ENCODE results near the gene SLC36A4.
"Not testable (repeated sequence)": the region's sequence is repeated elsewhere in the genome, so short reads cannot be mapped to it uniquely, and the experiment has no call there.

Gene SLC36A4

GRCh38 chr11:93194673-93195291 is 3.0 kb downstream of the SLC36A4 start:
- DNase-seq (ENCODE audit: low spot score), result no peak

- DNase-seq (ENCODE audit: low spot score), result no peak
Observed at GRCh38 chr11:93193731-93194130, 4.1 kb downstream of the SLC36A4 start.

DNA sequence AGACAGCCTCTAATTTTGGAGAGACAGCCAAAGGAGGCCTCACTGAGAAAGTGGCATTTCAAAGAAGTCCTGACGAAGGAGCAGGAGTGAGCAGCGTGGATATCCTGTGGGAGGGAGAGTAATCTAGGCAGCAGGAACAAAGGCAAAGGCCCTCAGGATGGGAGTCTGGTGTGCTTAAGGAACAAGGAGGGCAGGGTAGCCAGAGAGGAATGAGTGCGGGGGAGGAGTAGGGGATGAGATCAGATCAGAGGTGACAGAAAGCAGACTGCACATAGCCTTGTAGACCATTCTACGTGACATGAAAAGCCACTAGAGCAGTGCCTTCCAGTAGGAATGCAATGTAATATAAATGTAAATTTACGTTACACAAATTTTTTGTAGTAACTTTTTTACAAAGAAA is 5.6 kb downstream of the SLC36A4 start:
- no peak for DNase-seq (ENCODE audit: low spot score)

- DNase-seq (ENCODE audit: low spot score), result no peak
Observed at GRCh38 chr11:93189462-93189861, 8.3 kb downstream of the SLC36A4 start.

- DNase-seq (ENCODE audit: low spot score), result no peak
Observed at GRCh38 chr11:93188726-93189125, 9.1 kb downstream of the SLC36A4 start.

DNA sequence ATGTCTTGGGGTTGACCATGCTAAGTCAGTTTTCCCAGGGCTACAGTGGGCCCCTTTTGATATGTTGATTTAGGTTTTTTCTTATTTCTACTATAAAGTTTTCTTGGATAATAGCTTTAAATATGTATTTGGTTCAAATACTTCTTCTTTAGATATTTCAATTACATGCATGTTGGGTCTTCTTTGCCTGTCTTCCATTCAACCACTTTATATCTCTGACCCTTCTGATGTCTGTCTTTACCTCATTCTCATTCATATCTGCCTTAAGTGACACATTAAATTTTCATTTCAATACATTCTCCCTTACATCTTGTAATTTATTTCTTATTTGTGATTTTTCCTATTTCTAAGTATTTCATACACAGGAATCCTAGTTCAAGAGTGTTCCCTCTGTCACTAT is 10.5 kb downstream of the SLC36A4 start:
- DNase-seq (ENCODE audit: low spot score), result no peak

DNA sequence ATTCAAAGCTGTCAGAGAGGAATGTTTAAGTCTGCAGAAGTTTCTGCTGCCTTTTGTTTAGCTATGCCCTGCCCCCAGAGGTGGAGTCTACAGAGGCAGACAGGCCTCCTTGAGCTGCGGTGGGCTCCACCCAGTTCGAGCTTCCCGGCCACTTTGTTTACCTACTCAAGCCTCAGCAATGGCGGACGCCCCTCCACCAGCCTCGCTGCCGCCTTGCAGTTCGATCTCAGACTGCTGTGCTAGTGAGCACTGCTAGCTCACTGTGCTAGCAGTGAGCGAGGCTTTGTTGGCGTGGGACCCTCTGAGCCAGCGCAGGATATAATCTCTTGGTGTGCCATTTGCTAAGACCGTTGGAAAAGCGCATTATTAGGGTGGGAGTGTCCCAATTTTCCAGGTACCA is 19.9 kb downstream of the SLC36A4 start:
- DNase-seq (ENCODE audit: low spot score), result not testable (repeated sequence)

DNA sequence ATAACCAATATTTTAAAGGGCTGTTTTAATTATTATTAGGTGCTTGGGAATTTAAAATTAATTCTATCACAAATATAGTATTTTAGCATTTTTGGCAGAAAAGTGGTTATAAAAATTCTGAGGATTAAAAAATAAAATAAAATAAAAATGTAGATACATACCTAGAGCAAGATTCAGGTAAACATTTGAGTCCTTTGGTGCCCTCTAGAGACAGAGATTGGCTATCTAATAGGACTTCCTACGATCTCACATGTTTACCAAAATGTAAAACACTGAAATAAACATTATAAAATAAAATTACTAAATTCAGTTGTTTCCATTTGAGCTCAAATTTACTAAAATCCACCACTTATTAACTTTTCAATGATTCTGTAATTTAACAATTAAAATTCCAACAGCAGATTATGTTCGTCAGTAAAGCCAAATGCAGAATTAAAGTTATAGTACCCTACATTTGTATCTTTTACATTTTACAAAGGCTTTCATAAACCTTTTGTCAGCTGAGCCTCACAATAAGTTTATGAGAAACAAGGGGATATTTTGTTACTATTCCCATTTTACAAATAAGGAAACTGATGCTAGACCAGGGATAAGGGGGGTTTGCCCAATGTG is 27.7 kb downstream of the SLC36A4 start:
- DNase-seq (ENCODE audit: low spot score), result peak; percentile 5

GRCh38 chr11:93169143-93169542 is 28.6 kb downstream of the SLC36A4 start:
- no peak for DNase-seq (ENCODE audit: low spot score)

GRCh38 chr11:93166862-93167261 is 30.9 kb downstream of the SLC36A4 start:
- DNase-seq (ENCODE audit: low spot score), result no peak

DNA sequence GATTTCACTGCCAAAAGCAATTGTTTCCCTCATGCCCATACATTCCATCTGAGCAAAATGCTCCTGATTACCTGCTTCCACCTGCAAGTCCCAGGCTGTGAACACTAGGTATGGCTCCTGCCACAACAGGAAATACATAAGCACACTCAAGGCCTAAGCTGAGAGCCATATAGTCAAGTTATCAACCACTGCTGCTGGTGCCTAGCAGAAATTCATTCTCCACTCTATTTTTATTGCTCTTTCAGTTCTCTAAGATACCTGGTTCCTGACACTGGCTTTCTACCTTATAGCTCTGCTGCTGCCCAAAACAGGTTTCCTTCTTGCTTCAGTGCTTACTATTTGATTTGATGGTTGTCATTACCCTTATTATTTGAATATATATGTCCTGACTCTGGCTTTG is 31.6 kb downstream of the SLC36A4 start:
- no peak for DNase-seq (ENCODE audit: low spot score)

DNA sequence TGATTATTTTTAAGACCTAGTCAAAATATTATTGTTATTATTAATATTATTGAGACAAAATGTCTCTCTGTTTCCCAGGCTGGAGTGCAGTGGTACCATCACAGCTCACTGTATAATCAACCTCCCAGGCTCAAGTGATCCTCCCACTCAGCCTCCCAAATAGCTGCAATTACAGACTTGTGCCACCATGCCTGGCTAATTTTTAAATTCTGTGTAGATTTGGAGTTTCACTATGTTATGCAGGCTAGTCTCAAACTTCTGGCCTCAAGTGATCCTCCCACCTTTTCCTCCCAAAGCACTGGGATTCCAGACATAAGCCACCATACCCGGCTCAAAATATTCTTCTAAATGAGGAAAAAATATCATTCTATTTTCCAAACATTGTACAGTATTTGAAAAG is 37.0 kb downstream of the SLC36A4 start:
- DNase-seq (ENCODE audit: low spot score), result no peak

- DNase-seq (ENCODE audit: low spot score), result no peak
Observed at GRCh38 chr11:93160156-93160555, 37.6 kb downstream of the SLC36A4 start.

- no peak for DNase-seq (ENCODE audit: low spot score)
Observed at GRCh38 chr11:93159721-93160120, 38.1 kb downstream of the SLC36A4 start.

GRCh38 chr11:93155738-93156137 is 42.1 kb downstream of the SLC36A4 start:
- no peak for DNase-seq (ENCODE audit: low spot score)

DNA sequence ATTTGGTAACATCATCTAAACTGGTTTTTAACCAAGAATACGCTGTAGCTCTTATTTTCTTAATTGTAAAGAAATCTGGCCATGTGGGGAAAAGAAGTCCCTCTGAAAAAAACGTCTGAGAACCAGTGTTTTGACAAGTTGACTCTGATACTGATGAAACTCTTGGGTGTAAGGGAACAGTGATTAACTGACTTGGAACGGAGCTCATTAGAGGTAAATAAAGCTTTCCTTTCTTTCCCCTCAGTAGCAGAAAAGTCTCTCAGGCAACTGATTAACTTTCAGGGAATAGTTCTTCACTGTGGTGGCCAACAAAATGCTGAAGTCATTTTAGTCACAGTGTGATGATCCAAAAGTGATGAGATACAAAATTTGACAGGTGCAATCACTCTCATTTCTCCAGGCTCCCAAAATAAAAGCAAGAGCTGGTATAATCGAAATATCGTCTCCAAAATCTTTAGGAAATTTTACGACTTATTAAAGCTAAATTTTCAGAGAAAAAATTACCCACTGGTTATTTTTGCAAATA is 52.3 kb downstream of the SLC36A4 start:
- DNase-seq (ENCODE audit: low spot score), result no peak

DNA sequence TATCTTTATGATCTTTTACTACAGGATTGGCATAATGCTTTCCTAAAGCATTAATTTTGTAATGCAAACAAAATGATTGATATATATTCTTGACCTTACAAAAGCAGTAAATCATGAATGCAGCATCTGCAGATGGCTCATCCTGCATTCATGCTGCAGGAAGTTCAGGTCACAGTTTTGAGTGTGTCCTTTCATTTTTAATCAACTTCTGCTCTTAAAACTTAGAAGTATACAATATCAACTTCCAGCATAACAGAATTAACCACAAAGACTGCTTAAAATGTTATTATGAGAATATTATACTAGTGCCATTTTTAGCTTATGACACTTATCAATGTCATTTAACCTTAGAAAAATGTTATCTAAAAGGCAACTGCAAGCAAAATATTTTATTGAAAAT is 54.0 kb downstream of the SLC36A4 start:
- DNase-seq (ENCODE audit: low spot score), result peak; percentile 52

DNA sequence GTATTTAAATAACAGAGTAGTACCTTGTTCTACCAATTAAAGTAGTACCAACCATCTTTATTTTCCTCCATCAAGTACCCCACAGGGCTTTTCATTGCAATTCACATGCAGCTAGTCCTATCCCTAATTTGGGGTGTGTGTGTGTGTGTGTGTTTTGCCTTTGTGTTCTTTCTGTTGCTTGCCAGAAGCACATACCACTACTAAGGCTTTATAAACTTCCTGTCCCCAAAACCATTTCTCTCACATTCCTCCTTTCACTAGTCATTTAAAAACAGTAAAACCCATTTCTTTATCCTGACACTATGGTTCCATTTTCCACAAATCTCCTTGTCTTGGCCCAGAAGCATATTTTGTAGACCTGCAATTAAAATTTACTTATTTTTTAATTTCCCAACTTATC is 54.6 kb downstream of the SLC36A4 start:
- no peak for DNase-seq (ENCODE audit: low spot score)

GRCh38 chr11:93133488-93134109 is 64.2 kb downstream of the SLC36A4 start:
- DNase-seq (ENCODE audit: low spot score), result no peak

- DNase-seq (ENCODE audit: low spot score), result no peak
Observed at GRCh38 chr11:93132836-93133235, 65.0 kb downstream of the SLC36A4 start.

DNA sequence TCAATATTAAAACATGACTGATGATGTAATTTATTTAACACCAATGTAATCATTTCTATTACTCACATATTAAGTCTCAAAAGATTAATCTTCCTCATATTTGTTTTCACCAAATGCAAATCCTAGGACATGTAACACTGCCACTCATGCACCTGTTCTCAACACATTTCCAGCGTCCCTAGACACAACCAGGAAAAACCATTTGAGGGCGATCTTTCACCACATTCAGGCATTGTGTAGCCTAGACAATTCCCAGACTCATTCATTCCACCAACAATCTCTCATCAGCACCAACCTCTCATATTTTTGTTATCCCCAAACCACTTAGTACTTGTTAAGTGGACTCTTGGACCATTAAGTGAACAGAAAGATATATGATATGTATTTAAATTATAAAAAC is 66.1 kb downstream of the SLC36A4 start:
- DNase-seq (ENCODE audit: low spot score), result no peak

- no peak for DNase-seq (ENCODE audit: low spot score)
Observed at GRCh38 chr11:93128574-93128973, 69.2 kb downstream of the SLC36A4 start.

DNA sequence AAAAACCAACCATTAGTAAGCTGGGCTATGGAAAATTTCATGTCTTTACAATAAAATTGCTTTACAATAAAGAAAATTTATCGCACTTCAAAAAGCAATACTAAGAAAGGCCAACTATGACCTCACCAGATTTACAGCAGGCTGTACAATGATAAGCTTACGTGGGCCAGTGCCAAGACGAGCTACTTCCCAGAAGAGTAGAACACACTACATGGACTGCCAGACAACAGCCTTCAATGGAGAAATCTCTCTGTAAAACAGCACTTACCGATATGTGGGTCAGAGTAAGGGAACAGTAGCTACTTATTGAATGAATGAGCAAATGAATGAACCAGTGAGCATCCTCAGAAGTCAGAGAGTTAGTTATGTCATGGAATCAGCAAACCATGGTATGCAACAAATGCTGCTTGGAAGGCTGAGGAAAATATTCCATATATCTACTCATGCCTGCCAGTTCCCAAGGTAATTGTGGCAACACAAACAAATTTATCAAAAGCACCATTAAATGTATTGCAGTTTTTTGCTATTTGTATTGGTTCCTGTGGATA is 74.4 kb downstream of the SLC36A4 start:
- DNase-seq (ENCODE audit: low spot score), result no peak
